K562 (cell line): Measurements from ENCODE around the gene EXOSC1. TPM values are rescaled to one million over a fixed set of nuclear protein-coding genes. Genes with fewer than 3 reads are reported as not detected.
A peak's percentile ranks its signal among the peaks of the same experiment; 100 is the strongest.

Source experiments
- BACH1 ChIP-seq: fragments of 200-800 bp; sonication (Bioruptor generic); IDR thresholded peaks from 2 replicates; pipeline ENCODE4 v1.6.1; 2016; ENCODE audit warnings: missing genetic modification characterization, missing compliant biosample characterization
- BCL6 ChIP-seq: fragments of 250-450 bp; sonication (Bioruptor Pico); IDR thresholded peaks from 2 replicates; pipeline ENCODE4 v1.4.0; 2020
- CREB3 ChIP-seq: fragments of 450-650 bp; conservative IDR thresholded peaks from 2 replicates; pipeline ENCODE4 v1.6.1; 2016; ENCODE audit warnings: missing genetic modification characterization, low read depth, mild to moderate bottlenecking, missing compliant biosample characterization, moderate library complexity
- HDAC6 ChIP-seq: IDR thresholded peaks from 2 replicates; pipeline ENCODE4 v1.6.1; 2012; ENCODE audit warnings: low read depth, mild to moderate bottlenecking, control low read depth, inconsistent platforms, low read length, moderate library complexity
- HDAC8 ChIP-seq: fragments of 450-650 bp; IDR thresholded peaks from 2 replicates; pipeline ENCODE4 v1.6.1; 2016; ENCODE audit warnings: mild to moderate bottlenecking, missing genetic modification characterization, moderate library complexity, missing compliant biosample characterization
- HES1 ChIP-seq: fragments of 450-650 bp; IDR thresholded peaks from 2 replicates; pipeline ENCODE4 v1.6.1; 2016; ENCODE audit warnings: low read depth, mild to moderate bottlenecking, moderate library complexity
- IRF1 ChIP-seq: sonication (generic); formaldehyde crosslinking; IDR thresholded peaks from 2 replicates; pipeline ENCODE4 v1.8.0; 2022; ENCODE audit warnings: missing genetic modification reagents, mild to moderate bottlenecking, borderline replicate concordance
- MBD2 ChIP-seq: sonication (generic); IDR thresholded peaks from 2 replicates; pipeline ENCODE4 v1.6.1; 2016; ENCODE audit warnings: low read depth, borderline replicate concordance
- PRDM10 ChIP-seq: fragments of 450-650 bp; IDR thresholded peaks from 2 replicates; pipeline ENCODE4 v1.6.1; 2018; ENCODE audit not compliant: partially characterized antibody
- PRPF4 ChIP-seq: fragments of 200-400 bp; formaldehyde crosslinking; IDR thresholded peaks from one replicate; pipeline ENCODE4 v1.6.1; 2017; ENCODE audit warnings: low read length, low read depth, mild to moderate bottlenecking; ENCODE audit not compliant: insufficient read depth, poor library complexity, severe bottlenecking
- PURB ChIP-seq: sonication (generic); formaldehyde crosslinking; IDR thresholded peaks from 2 replicates; pipeline ENCODE4 v1.9.0; 2021; ENCODE audit warnings: low read depth, mild to moderate bottlenecking, missing genetic modification reagents
- SMARCA5 ChIP-seq: fragments of 450-650 bp; IDR thresholded peaks from 2 replicates; pipeline ENCODE4 v1.6.1; 2016
- SREBF1 ChIP-seq: fragments of 150-350 bp; IDR thresholded peaks from 2 replicates; pipeline ENCODE4 v1.6.1; 2014; ENCODE audit warnings: antibody characterized with exemption, low read depth, low read length, borderline replicate concordance
- THRB ChIP-seq: fragments of 450-650 bp; formaldehyde crosslinking; conservative IDR thresholded peaks from 2 replicates; pipeline ENCODE4 v1.4.0; 2022; ENCODE audit warnings: mild to moderate bottlenecking, missing genetic modification characterization
- ZFP36 ChIP-seq: fragments of 150-350 bp; IDR thresholded peaks from 2 replicates; pipeline ENCODE4 v1.6.1; 2018; ENCODE audit warnings: low read length, low read depth; ENCODE audit not compliant: partially characterized antibody
- ZNF12 ChIP-seq: sonication (generic); formaldehyde crosslinking; IDR thresholded peaks from 2 replicates; pipeline ENCODE4 v1.4.0; 2020; ENCODE audit warnings: mild to moderate bottlenecking, missing genetic modification reagents
- ZNF512 ChIP-seq: IDR thresholded peaks from 2 replicates; pipeline ENCODE4 v1.6.1; 2016; ENCODE audit warnings: missing genetic modification characterization, missing compliant biosample characterization
- ZNF586 ChIP-seq: fragments of 450-650 bp; formaldehyde crosslinking; conservative IDR thresholded peaks from 2 replicates; pipeline ENCODE4 v1.4.0; 2020; ENCODE audit warnings: mild to moderate bottlenecking, moderate library complexity
- polyA plus RNA-seq, 8 experiments: library from polyadenylated mRNA; depleted of rRNA in 4 of 8; stranded (reverse) in 5 of 8; unstranded in 3 of 8; fragments of >200 nt; fragmentation: Nextera tagmentation in 2 of 8; fragmentation: Illumina TruSeq in 1 of 8; extraction: Ambion mirVana in 2 of 8; extraction: Trizol in 1 of 8; gene quantifications; 2 replicates each; pipeline versions ENCODE4 v1.2.1 to v1.2.3, GENCODE V29; 2011 to 2014; ENCODE audit warnings: inconsistent platforms in 1 of 8, missing spikeins in 1 of 8
- total RNA-seq, 7 experiments: library from RNA; depleted of rRNA in 6 of 7; stranded (reverse); fragments of >200 nt in 6 of 7; fragmentation: Illumina TruSeq in 2 of 7; extraction: Trizol in 2 of 7; gene quantifications; 2 replicates each; pipeline versions ENCODE4 v1.2.1 to v1.2.3, GENCODE V29; 2011 to 2021; ENCODE audit warnings: low replicate concordance in 1 of 7

Gene EXOSC1
- total and polyA plus RNA-seq, 9 of the 15 experiments (the other 6 are each of a cell fraction or from before 2014, with no cell fraction given) = 44.3 to 117 (median 67.0) TPM

- no peak for TF ChIP-seq SREBF1
- TF ChIP-seq ZNF586 (CRISPR knock-in tag) = no peak
- TF ChIP-seq BACH1 (tag) = no peak
- TF ChIP-seq CREB3 (tag) = no peak
- TF ChIP-seq PRDM10 = peak; percentile 14
- TF ChIP-seq HDAC6 = no peak
- TF ChIP-seq IRF1 (CRISPR knock-in tag) = no peak
- TF ChIP-seq ZNF512 (tag) = no peak
- TF ChIP-seq MBD2 = peak; percentile 97
- no peak for TF ChIP-seq PURB (CRISPR knock-in tag)
- no peak for TF ChIP-seq PRPF4
- TF ChIP-seq ZFP36 = no peak
- no peak for TF ChIP-seq BCL6
- no peak for TF ChIP-seq HDAC8
- TF ChIP-seq THRB (CRISPR knock-in tag) = no peak
- no peak for TF ChIP-seq ZNF12 (CRISPR knock-in tag)
- TF ChIP-seq SMARCA5 = no peak
- no peak for TF ChIP-seq HES1
Measured at GRCh38 chr10:97445722-97446639, at the start of gene EXOSC1, which contains the start of gene ZDHHC16 (continued).
